SH-SY5Y (cell line): ENCODE data around the gene TXNRD3.

ENCODE experiments used
- GATA2 ChIP-seq: IDR thresholded peaks from 2 replicates; pipeline ENCODE4 v1.6.1; 2011; ENCODE audit warnings: mild to moderate bottlenecking, low read depth, low read length
- GATA3 ChIP-seq: IDR thresholded peaks from 2 replicates; pipeline ENCODE4 v1.6.1; 2011; ENCODE audit warnings: low read depth, mild to moderate bottlenecking, low read length, moderate library complexity

DNA sequence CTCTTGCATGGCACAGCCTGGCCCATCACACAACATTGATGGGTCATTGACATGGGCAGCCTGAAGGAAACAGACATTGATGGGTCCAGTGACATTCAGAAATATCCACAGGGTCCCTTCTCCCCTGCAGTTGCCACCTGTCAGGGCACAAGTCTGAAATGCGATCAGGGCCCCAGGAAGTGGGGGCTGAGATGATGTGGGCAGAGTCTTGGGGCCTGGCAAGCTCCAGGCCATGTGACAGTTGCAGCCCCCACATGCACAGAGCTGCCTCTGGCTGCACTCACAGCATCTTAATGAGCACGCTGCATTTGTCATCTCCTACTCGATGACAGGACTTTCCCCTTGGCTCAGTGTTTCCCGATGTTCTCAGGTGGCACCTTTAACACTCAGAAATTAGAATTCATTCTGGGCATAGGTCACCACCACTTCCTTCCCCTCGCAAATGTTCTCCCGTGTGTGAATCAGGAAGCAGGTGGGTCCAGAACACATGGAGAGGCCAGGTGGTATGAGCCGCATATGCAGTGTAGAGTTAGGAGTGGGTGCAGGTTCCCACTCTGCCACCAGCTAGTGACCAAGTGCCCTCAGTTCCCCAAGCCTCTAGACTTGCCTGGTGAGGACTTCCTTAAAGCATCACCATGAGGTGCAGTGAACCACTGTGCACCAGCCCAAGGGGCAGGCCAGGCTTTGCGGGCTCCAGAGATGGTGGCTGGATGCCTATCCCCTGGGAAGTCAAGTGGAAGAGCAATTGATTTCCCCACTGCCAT lies 1.6 kb upstream of the TXNRD3 start:
- TF ChIP-seq GATA3 (no peak), GATA2 (no peak)
